GM12891 (cell line): Measurements from ENCODE around the gene COPG1.

Source experiments
- DNase-seq: peaks from one replicate; pipeline ENCODE4 v3.0.0; 2011; ENCODE audit warnings: low spot score; ENCODE audit not compliant: insufficient read length
- FAIRE-seq: peaks from 2 replicates; lab custom pipeline; 2011; peaks lifted over from hg19 to GRCh38; lab: Jason Lieb, UNC
- PAX5 ChIP-seq: IDR thresholded peaks from 2 replicates; pipeline ENCODE4 v1.6.1; 2011; ENCODE audit warnings: low read length, moderate library complexity, mild to moderate bottlenecking; ENCODE audit not compliant: insufficient read depth, severe bottlenecking
- POLR2A ChIP-seq: IDR thresholded peaks from 2 replicates; pipeline ENCODE4 v1.6.1; 2011; ENCODE audit warnings: low read depth, low read length, control low read depth
- POLR2AphosphoS5 ChIP-seq: IDR thresholded peaks from 2 replicates; pipeline ENCODE4 v1.6.1; 2011; ENCODE audit warnings: low read depth, low read length, control low read depth
- POU2F2 ChIP-seq: IDR thresholded peaks from 2 replicates; pipeline ENCODE4 v1.6.1; 2011; ENCODE audit warnings: low read depth, mild to moderate bottlenecking, control low read depth, low read length, moderate library complexity
- SPI1 ChIP-seq: IDR thresholded peaks from 2 replicates; pipeline ENCODE4 v1.6.1; 2011; ENCODE audit warnings: low read depth, low read length, control low read depth
- TAF1 ChIP-seq: IDR thresholded peaks from 2 replicates; pipeline ENCODE4 v1.6.1; 2011; ENCODE audit warnings: low read depth, low read length, control low read depth

COPG1 gene

GRCh38 chr3:129226374-129226773 lies 23.0 kb upstream of the COPG1 start:
- FAIRE-seq, result no peak
- TF ChIP-seq SPI1 (no peak), TAF1 (no peak), POLR2AphosphoS5 (no peak), POU2F2 (no peak), POLR2A (no peak), PAX5 (no peak)
- no peak for DNase-seq

- DNase-seq, result no peak
- no peak for FAIRE-seq
- TF ChIP-seq POU2F2, result no peak
- TF ChIP-seq POLR2A, result no peak
- no peak for TF ChIP-seq POLR2AphosphoS5
- no peak for TF ChIP-seq PAX5
- TF ChIP-seq SPI1, result no peak
- no peak for TF ChIP-seq TAF1
Observed at GRCh38 chr3:129228891-129229585, 20.4 kb upstream of the COPG1 start.

- DNase-seq (no peak), FAIRE-seq (no peak)
- TF ChIP-seq PAX5 (no peak), POU2F2 (no peak), SPI1 (no peak), POLR2A (no peak), POLR2AphosphoS5 (no peak), TAF1 (no peak)
Observed at GRCh38 chr3:129230311-129231019, 18.9 kb upstream of the COPG1 start.

DNA sequence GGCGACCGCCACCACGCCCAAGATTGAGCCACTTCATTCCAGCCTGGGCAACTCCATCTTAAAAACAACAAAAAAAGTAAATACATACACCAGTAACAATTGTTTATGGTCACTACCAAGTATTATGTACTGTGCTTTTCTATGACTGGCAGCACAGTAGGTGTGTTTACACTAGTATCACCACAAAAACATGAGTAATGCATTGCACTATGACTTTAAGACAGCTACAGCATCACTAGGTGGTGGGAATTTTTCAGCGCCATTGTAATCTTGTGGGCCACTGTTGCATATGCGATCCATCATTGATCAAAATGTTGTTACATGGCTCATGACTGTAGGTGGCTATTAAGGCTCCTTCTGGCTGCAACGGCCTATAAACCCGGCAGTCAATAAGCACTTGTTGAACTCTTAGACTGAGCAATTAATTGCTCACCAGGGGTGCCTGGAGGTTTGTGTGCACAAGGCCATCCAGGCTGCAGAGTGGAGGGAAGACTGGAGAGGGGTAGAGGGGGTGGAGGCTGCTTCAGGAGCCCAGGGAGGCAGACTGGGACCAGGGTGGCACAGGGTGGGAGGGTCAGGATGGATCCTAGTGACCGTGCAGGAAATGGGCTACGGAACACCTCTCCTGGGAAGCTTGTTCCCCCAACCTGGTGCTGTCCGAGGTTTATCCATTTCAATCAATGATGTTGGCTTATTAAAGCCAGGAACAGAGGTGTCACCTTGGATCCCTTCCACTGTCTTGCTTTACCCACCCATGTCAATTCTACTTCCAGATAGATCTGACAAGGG lies 17.9 kb upstream of the COPG1 start:
- DNase-seq, result no peak

GRCh38 chr3:129233538-129233937 lies 15.9 kb upstream of the COPG1 start:
- DNase-seq (peak; percentile 55), FAIRE-seq (peak; percentile 81)

More for the DNA sequence above, 17.9 kb upstream of the COPG1 start:
- no peak for TF ChIP-seq TAF1
- TF ChIP-seq POU2F2, result no peak
- no peak for TF ChIP-seq POLR2AphosphoS5
- FAIRE-seq, result peak; percentile 69

GRCh38 chr3:129234441-129234840 lies 15.0 kb upstream of the COPG1 start:
- DNase-seq, result no peak
- no peak for FAIRE-seq
- TF ChIP-seq PAX5 (no peak), TAF1 (no peak), POLR2A (no peak), POLR2AphosphoS5 (no peak), POU2F2 (no peak), SPI1 (no peak)

More at GRCh38 chr3:129233538-129233937, 15.9 kb upstream of the COPG1 start:
- TF ChIP-seq TAF1 (no peak), SPI1 (peak; percentile 99)

GRCh38 chr3:129235344-129235917 lies 14.0 kb upstream of the COPG1 start:
- no peak for DNase-seq
- no peak for FAIRE-seq
- TF ChIP-seq POU2F2 (no peak), POLR2A (no peak), POLR2AphosphoS5 (no peak), SPI1 (no peak), TAF1 (no peak), PAX5 (no peak)

GRCh38 chr3:129238945-129239705 lies 10.3 kb upstream of the COPG1 start:
- FAIRE-seq (no peak), DNase-seq (no peak)
- no peak for TF ChIP-seq TAF1
- TF ChIP-seq POLR2A, result no peak
- TF ChIP-seq PAX5, result no peak
- no peak for TF ChIP-seq POU2F2
- TF ChIP-seq SPI1, result no peak
- TF ChIP-seq POLR2AphosphoS5, result no peak
